ENCODE results near the gene IL13.
"Not testable (repeated sequence)": the region's sequence is repeated elsewhere in the genome, so short reads cannot be mapped to it uniquely, and the experiment has no call there.

IL13 gene

DNA sequence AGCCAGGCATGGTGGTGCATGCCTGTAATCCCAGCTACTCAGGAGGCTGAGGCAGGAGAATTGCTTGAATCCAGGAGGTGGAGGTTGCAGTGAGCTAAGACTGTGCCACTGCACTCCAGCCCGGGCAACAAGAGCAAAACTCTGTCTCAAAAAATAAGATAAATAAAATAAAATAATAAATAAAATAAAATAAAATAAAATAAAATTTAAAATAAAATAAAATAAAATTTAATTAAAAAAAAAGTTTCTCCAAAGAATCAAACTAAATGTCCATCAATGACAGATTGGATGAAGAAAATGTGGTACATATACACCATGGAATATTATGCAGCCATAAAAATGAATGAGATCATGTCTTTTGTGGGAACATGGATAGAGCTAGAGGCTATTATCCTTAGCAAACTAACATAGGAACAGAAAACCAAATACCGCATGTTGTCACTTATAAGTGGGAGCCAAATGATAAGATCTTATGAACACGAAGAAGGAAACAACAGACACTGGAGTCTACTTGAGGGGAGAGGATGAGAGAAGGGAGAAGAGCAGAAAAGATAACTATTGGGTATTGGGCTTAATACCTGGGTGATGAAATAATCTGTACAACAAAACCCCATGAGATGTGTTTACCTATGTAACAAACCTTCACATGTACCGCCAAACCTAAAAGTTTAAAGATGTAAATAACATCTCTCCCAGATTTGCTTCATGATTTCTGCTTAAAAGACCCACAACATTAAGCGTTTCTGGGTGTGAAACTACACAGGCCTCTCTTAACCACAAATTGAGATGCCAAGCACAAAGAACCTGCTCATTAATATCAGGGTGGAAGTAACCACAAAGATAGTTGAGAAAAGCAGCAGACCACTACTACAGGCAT lies 34.0 kb downstream of the IL13 start:
- H3K4me1 ChIP-seq (ENCODE audit: control insufficient read depth, insufficient read depth, low read length); H3K27ac ChIP-seq (ENCODE audit: low read depth, low read length); H3K9ac ChIP-seq (ENCODE audit: low read length); H3K27me3 ChIP-seq (ENCODE audit: control insufficient read depth, insufficient read depth, low read length); H3K4me3 ChIP-seq (ENCODE audit: low read length); H3K36me3 ChIP-seq (ENCODE audit: control insufficient read depth, insufficient read depth, low read length): not testable (repeated sequence)

DNA sequence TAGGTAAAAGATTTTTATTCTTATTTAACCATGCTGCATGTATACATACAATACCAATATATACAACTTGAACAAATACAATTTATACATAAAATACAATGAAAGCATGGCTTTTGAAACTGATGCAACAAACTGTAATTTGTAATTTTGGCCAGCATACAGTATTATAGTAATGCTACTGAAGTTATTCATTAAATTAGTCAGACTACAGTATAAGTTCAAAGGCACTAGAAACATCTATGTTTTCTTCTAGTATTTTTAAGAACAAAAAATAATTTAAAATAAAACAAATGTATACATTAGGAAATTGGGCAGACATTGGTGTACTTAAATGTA lies 34.6 kb downstream of the IL13 start:
- Histone ChIP-seq H3K36me3 (ENCODE audit: control insufficient read depth, insufficient read depth, low read length) (no peaks in the 10 kb centered on the region), H3K4me1 (ENCODE audit: control insufficient read depth, insufficient read depth, low read length) (no peaks in the 10 kb centered on the region), H3K27ac (ENCODE audit: low read depth, low read length) (no peak overlapping the region), H3K9ac (ENCODE audit: low read length) (no peak overlapping the region), H3K4me3 (ENCODE audit: low read length) (no peak overlapping the region), H3K27me3 (ENCODE audit: control insufficient read depth, insufficient read depth, low read length) (no peaks in the 10 kb centered on the region)

DNA sequence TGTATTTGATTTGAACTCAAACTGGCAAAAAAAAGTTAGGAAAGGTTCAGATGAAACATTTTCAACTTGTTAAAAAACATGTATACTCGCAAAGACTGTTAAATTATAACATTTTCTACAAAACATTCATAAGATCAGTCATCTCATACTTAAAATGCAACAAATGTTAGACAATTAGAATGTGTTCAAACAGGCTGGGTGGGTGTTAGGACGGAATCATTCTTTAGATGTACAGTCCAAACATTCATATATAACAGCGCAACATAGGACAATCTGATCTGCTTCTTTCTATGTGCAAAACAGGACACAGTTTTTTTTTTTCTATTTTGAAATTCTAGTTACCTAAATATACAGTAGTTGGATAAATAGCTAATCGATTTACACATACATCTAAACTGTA lies 38.0 kb downstream of the IL13 start:
- Histone ChIP-seq H3K27me3 (ENCODE audit: control insufficient read depth, insufficient read depth, low read length) (no peaks in the 10 kb centered on the region), H3K27ac (ENCODE audit: low read depth, low read length) (no peak overlapping the region), H3K9ac (ENCODE audit: low read length) (no peak overlapping the region), H3K4me3 (ENCODE audit: low read length) (no peak overlapping the region), H3K36me3 (ENCODE audit: control insufficient read depth, insufficient read depth, low read length) (peaks cover 4% of the 10 kb centered on the region), H3K4me1 (ENCODE audit: control insufficient read depth, insufficient read depth, low read length) (no peaks in the 10 kb centered on the region)

DNA sequence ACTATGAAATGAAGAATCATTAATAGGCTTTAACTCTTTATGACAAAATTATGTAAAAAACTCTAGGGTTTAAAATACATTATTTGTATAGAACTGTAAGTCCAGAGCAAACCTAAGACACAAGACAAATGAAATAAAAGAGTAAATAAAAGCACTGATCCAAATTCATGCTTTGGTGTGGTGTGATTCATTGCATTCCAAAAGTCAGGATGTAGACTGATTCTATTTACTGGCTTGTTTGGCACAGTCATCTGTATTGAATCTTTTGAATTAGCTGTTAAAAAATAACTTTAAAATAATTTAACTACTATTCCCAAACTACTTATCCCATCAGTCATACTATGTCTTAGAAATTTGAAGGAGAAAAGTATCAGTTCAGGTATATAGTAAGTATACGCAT lies 46.9 kb downstream of the IL13 start:
- H3K4me3 ChIP-seq (ENCODE audit: low read length), result no peak overlapping the region
- H3K27me3 ChIP-seq (ENCODE audit: control insufficient read depth, insufficient read depth, low read length), result no peaks in the 10 kb centered on the region
- H3K36me3 ChIP-seq (ENCODE audit: control insufficient read depth, insufficient read depth, low read length), result no peaks in the 10 kb centered on the region
- no peak overlapping the region for H3K27ac ChIP-seq (ENCODE audit: low read depth, low read length)
- H3K4me1 ChIP-seq (ENCODE audit: control insufficient read depth, insufficient read depth, low read length), result no peaks in the 10 kb centered on the region
- no peak overlapping the region for H3K9ac ChIP-seq (ENCODE audit: low read length)

DNA sequence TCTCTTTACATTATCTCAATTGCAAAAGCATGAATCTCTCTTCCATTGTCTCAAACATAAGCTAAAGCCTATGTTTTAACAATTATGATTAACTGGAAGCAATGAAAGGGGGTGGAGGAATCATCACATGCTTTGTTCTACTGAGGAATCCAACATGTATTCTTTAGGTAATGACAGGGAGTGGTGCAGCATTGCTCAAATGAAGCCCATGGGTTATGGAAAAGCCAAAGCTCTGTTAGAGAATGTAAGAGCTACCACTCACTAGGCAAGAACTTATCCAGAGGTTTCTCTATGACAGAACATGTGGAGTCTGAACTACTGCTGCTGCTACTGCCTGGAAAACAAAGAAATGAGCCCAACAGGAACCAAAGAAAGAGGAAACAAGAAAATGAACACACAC lies 50.7 kb downstream of the IL13 start:
- H3K4me3 ChIP-seq (ENCODE audit: low read length), result no peak overlapping the region
- no peak overlapping the region for H3K27ac ChIP-seq (ENCODE audit: low read depth, low read length)
- H3K4me1 ChIP-seq (ENCODE audit: control insufficient read depth, insufficient read depth, low read length), result no peaks in the 10 kb centered on the region
- H3K9ac ChIP-seq (ENCODE audit: low read length), result no peak overlapping the region
- no peaks in the 10 kb centered on the region for H3K27me3 ChIP-seq (ENCODE audit: control insufficient read depth, insufficient read depth, low read length)
- H3K36me3 ChIP-seq (ENCODE audit: control insufficient read depth, insufficient read depth, low read length), result no peaks in the 10 kb centered on the region

Data from rectal smooth muscle tissue (tissue), 1 donor.